Measurements from ENCODE around the gene SLC41A3. TPM values are rescaled to one million over a fixed set of nuclear protein-coding genes. Genes with fewer than 3 reads are reported as not detected.
A peak's percentile ranks its signal among the peaks of the same experiment; 100 is the strongest.

Gene SLC41A3
- total and polyA plus RNA-seq, 4 donors = 9.3 to 19.8 (median 12.7) TPM

DNA sequence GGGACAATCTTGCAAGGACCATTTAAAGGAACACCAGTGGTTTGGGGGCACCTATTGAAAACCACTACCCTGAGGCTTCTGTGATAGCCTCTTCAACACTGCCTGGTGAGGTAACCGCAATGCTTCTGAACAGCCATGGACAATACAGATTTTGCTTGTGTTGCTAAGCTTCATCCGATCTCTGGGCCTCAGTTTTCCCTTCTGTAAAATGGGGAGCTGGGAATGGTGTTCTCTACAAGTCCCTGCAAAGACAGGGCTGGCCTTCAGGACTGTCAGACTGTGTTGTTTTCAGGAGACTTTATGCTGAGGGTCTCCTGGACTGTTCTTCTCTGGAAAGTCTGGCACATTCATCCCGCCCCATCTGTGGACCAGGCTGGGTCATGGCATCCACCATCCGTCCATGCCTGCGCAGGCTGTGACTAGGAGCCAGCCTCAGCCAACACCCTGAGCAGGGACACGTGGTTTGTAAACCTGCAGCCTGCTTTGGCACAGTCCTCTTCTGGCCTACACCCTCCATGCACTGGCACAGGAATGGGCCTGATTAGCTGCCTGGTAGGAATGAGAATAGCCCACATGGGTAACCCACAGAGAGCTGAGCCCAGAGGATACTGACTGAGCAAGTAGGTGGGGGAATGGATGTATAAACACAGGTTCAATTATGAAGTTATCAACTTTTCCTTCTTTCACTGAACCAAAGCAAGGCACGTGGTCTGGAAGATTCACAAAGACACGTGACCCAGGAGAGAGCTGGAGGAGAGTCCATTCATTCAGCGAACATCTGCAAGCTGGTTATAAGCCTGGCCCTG lies 59.7 kb downstream of the SLC41A3 start:
- peak; percentile 29 for DNase-seq (ENCODE audit: low spot score)
- TF ChIP-seq RXRA (IDR thresholded peaks at IDR 0.05) (no peak), TAF1 (conservative IDR thresholded peaks at IDR 0.05) (no peak), SP1 (IDR thresholded peaks at IDR 0.05) (no peak), FOXA1 (IDR thresholded peaks at IDR 0.05) (no peak), EGR1 (IDR thresholded peaks at IDR 0.05; ENCODE audit: low read depth in 2 of 2) (no peak), GABPA (IDR thresholded peaks at IDR 0.05 in 1 of 2, conservative IDR thresholded peaks at IDR 0.05 in 1 of 2) (no peak), JUND (IDR thresholded peaks at IDR 0.05) (no peak)
- TF ChIP-seq, protein P1, sequence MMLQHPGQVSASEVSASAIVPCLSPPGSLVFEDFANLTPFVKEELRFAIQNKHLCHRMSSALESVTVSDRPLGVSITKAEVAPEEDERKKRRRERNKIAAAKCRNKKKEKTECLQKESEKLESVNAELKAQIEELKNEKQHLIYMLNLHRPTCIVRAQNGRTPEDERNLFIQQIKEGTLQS (IDR thresholded peaks at IDR 0.05) = no peak
- TF ChIP-seq, protein P2, sequence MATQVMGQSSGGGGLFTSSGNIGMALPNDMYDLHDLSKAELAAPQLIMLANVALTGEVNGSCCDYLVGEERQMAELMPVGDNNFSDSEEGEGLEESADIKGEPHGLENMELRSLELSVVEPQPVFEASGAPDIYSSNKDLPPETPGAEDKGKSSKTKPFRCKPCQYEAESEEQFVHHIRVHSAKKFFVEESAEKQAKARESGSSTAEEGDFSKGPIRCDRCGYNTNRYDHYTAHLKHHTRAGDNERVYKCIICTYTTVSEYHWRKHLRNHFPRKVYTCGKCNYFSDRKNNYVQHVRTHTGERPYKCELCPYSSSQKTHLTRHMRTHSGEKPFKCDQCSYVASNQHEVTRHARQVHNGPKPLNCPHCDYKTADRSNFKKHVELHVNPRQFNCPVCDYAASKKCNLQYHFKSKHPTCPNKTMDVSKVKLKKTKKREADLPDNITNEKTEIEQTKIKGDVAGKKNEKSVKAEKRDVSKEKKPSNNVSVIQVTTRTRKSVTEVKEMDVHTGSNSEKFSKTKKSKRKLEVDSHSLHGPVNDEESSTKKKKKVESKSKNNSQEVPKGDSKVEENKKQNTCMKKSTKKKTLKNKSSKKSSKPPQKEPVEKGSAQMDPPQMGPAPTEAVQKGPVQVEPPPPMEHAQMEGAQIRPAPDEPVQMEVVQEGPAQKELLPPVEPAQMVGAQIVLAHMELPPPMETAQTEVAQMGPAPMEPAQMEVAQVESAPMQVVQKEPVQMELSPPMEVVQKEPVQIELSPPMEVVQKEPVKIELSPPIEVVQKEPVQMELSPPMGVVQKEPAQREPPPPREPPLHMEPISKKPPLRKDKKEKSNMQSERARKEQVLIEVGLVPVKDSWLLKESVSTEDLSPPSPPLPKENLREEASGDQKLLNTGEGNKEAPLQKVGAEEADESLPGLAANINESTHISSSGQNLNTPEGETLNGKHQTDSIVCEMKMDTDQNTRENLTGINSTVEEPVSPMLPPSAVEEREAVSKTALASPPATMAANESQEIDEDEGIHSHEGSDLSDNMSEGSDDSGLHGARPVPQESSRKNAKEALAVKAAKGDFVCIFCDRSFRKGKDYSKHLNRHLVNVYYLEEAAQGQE (IDR thresholded peaks at IDR 0.05) = no peak
- TF ChIP-seq, protein P3, sequence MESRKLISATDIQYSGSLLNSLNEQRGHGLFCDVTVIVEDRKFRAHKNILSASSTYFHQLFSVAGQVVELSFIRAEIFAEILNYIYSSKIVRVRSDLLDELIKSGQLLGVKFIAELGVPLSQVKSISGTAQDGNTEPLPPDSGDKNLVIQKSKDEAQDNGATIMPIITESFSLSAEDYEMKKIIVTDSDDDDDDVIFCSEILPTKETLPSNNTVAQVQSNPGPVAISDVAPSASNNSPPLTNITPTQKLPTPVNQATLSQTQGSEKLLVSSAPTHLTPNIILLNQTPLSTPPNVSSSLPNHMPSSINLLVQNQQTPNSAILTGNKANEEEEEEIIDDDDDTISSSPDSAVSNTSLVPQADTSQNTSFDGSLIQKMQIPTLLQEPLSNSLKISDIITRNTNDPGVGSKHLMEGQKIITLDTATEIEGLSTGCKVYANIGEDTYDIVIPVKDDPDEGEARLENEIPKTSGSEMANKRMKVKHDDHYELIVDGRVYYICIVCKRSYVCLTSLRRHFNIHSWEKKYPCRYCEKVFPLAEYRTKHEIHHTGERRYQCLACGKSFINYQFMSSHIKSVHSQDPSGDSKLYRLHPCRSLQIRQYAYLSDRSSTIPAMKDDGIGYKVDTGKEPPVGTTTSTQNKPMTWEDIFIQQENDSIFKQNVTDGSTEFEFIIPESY (IDR thresholded peaks at IDR 0.05) = no peak
- TF ChIP-seq, protein P4, sequence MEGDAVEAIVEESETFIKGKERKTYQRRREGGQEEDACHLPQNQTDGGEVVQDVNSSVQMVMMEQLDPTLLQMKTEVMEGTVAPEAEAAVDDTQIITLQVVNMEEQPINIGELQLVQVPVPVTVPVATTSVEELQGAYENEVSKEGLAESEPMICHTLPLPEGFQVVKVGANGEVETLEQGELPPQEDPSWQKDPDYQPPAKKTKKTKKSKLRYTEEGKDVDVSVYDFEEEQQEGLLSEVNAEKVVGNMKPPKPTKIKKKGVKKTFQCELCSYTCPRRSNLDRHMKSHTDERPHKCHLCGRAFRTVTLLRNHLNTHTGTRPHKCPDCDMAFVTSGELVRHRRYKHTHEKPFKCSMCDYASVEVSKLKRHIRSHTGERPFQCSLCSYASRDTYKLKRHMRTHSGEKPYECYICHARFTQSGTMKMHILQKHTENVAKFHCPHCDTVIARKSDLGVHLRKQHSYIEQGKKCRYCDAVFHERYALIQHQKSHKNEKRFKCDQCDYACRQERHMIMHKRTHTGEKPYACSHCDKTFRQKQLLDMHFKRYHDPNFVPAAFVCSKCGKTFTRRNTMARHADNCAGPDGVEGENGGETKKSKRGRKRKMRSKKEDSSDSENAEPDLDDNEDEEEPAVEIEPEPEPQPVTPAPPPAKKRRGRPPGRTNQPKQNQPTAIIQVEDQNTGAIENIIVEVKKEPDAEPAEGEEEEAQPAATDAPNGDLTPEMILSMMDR (IDR thresholded peaks at IDR 0.05; ENCODE audit: low read depth, low read length, missing input control) = no peak
- TF ChIP-seq, protein P5, sequence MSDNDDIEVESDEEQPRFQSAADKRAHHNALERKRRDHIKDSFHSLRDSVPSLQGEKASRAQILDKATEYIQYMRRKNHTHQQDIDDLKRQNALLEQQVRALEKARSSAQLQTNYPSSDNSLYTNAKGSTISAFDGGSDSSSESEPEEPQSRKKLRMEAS (IDR thresholded peaks at IDR 0.05) = no peak
- Histone ChIP-seq H3K9me3 (ENCODE audit: control insufficient read depth in 4 of 4, low read length in 3 of 4) (peaks cover 0 to 7% (median 0%) of the 10 kb centered on the region in 4 donors), H3K27ac (ENCODE audit: low read depth in 1 of 2, low read length in 2 of 2) (no peak overlapping the region), H3K27me3 (ENCODE audit: control insufficient read depth in 4 of 4, insufficient read depth in 4 of 4, low read length in 3 of 4) (no peaks in the 10 kb centered on the region), H3K9ac (ENCODE audit: low read depth in 1 of 2, low read length in 2 of 2) (no peak overlapping the region), H3K4me1 (ENCODE audit: control insufficient read depth in 4 of 4, insufficient read depth in 4 of 4, low read length in 3 of 4) (no peaks in the 10 kb centered on the region), H3K36me3 (ENCODE audit: control insufficient read depth in 4 of 4, insufficient read depth in 3 of 4, low read depth in 1 of 4, low read length in 3 of 4) (no peaks in the 10 kb centered on the region), H3K4me3 (ENCODE audit: low read depth in 1 of 3, low read length in 3 of 3) (no peak overlapping the region)
- 96% methylated on average over 9 of the region's 9 CpGs for WGBS

DNA sequence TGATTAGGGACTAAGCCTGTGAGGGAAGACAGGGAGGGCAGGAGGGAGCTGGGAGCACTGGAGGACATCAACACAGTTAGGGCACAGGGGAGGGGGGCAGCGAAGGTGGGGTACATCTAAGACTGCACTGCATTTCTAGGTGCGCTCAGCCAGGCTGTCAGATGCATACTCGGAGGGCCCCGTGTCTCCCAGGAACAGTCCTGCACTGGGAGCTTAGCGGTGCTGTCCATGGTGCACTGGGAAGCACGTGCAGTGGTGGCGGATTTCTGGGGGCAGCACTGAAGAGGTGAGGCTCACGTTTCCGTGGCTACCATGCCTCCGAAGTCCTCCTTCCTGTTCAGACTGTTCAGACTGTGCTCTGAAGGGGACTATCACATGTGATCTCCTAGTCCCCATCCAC lies 60.5 kb downstream of the SLC41A3 start:
- no peak overlapping the region for H3K4me3 ChIP-seq (ENCODE audit: low read depth in 1 of 3, low read length in 3 of 3)
- no peaks in the 10 kb centered on the region for H3K4me1 ChIP-seq (ENCODE audit: control insufficient read depth in 4 of 4, insufficient read depth in 4 of 4, low read length in 3 of 4)
- DNase-seq (ENCODE audit: low spot score) = peak; percentile 21
- H3K27ac ChIP-seq (ENCODE audit: low read depth in 1 of 2, low read length in 2 of 2) = no peak overlapping the region
- TF ChIP-seq HNF4G (IDR thresholded peaks at IDR 0.05) (no peak), JUND (IDR thresholded peaks at IDR 0.05) (no peak), TAF1 (conservative IDR thresholded peaks at IDR 0.05) (no peak), FOXA2 (IDR thresholded peaks at IDR 0.05) (no peak), EGR1 (IDR thresholded peaks at IDR 0.05; ENCODE audit: low read depth in 2 of 2) (no peak), NR2F2 (IDR thresholded peaks at IDR 0.05) (no peak), SP1 (IDR thresholded peaks at IDR 0.05) (no peak), GABPA (IDR thresholded peaks at IDR 0.05 in 1 of 2, conservative IDR thresholded peaks at IDR 0.05 in 1 of 2) (no peak)
- TF ChIP-seq, protein P5 (IDR thresholded peaks at IDR 0.05) = no peak
- TF ChIP-seq, protein P4 (IDR thresholded peaks at IDR 0.05; ENCODE audit: low read depth, low read length, missing input control) = no peak
- TF ChIP-seq, protein P3 (IDR thresholded peaks at IDR 0.05) = no peak
- no peak overlapping the region for H3K9ac ChIP-seq (ENCODE audit: low read depth in 1 of 2, low read length in 2 of 2)
- WGBS = 90% methylated on average over 10 of the region's 10 CpGs
- H3K36me3 ChIP-seq (ENCODE audit: control insufficient read depth in 4 of 4, insufficient read depth in 3 of 4, low read depth in 1 of 4, low read length in 3 of 4) = no peaks in the 10 kb centered on the region
- peaks cover 0 to 6% (median 0%) of the 10 kb centered on the region in 4 donors for H3K9me3 ChIP-seq (ENCODE audit: control insufficient read depth in 4 of 4, low read length in 3 of 4)
- H3K27me3 ChIP-seq (ENCODE audit: control insufficient read depth in 4 of 4, insufficient read depth in 4 of 4, low read length in 3 of 4) = no peaks in the 10 kb centered on the region

Data from liver (tissue), 9 donors.